ENCODE results near the gene C1orf115.
"Not testable (repeated sequence)": the region's sequence is repeated elsewhere in the genome, so short reads cannot be mapped to it uniquely, and the experiment has no call there.

Gene C1orf115

DNA sequence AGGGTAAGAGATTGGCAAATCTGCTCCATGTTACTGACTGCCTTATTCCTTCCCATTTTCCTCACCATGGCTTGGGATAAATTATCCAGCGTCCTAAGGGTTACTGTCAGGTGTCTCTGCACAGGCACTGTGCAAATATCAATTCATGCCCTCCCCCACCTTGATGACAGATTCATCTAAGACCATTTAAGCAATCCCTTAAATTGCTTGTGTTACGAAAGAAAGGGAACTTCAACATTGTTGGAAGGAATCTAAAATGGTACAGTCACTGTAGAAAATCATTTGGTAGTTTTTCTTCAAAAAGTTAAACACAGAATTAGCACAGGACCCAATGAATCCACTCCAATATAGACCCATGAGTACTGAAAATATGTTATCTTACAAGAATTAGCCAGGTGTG, 40.3 kb downstream of the C1orf115 start:
- DNase-seq: no peak

GRCh38 chr1:220732137-220732536, 42.0 kb downstream of the C1orf115 start:
- no peak for DNase-seq

DNA sequence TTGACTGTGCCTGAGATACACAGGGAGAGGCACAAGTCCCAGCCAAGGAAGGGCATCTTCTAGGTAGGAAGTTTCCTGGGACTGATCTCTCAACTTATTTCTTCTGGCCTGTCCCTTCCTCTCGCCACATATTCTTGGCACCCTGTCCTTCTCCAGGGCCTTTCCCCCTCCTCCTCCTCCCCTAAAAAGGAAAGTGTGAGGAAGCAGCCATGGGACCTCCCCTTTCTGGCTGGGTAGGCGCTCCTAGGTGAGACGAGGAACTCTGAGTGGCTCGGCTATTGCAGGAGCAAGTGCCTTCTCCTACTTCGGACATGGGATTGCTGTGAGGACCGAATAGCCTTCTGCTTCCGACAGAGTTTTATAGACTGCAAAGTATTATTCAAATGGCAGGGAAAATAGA, 42.5 kb downstream of the C1orf115 start:
- no peak for DNase-seq

DNA sequence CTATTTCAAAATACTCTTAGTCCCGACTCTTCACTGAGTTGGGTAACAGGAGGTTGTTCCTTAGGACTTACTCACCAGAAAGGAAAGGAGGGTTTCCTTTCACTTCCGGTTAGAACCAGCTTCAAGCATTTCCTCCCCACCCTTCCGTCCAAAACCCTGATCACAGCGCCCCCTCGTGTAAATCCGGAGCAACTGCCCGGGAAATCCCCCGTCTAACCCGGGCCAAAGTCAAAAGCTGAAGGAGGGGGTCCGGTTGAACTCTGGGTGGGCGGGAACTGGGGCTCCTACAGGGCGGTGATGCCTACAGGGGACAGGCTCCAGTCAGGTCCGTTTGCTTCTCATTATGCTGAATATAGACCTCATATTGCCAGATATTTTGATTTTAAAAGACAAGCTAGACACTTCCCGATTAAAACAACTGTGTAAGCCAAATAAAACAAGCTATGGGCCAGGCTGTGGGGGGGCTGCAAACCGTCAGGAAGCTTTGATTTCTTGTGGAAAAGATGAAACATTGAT, 43.0 kb downstream of the C1orf115 start:
- peak; percentile 69 for DNase-seq

DNA sequence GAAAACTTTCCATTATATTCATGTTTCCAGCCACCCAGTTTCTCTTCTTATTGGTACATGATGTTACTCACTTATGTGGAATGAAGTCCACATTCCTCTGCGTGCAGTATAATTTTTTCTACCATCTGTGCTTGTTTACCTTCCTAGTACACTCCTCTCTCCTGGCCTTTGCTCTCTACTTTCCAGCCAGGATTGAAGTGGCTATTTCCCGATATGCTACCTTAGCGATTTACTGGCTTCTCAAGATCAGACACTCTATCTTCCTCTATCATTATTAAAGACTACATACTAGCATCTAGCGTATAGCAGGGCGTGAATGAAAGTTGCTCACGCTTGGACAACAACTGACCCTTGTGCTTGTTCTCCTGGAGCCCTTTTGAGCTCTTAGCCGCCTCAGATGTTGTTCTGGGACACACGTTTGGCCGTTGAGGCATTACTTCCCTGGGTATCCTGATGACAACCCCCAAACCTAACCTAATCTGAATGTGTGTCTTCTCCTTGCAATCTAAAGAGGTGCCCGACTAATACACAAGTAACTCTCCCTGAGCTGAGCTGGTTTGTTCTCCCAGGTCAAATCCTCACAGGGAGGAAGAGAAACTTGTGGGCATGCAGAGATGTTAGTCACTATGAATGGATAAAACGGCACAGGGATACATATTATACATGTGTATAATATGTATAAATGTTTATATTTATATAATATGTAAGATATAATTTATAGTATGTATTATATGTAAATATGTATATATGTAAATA, 44.6 kb downstream of the C1orf115 start:
- DNase-seq: no peak

DNA sequence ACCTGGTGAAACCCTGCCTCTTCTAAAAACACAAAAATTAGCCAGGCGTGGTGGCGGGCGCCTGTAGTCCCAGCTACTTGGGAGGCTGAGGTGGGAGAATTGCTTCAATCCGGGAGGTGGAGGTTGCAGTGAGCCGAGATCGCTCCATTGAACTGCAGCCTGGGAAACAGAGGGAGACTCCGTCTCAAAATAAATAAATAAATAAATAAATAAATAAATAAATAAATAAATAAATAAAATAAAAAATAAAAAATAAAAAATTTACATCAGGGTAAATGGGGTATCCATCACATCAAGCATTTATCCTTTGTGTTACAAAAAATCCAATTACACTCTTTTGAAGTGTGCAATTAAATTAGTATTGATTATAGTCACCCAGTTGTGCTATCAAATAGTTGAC, 46.1 kb downstream of the C1orf115 start:
- not testable (repeated sequence) for DNase-seq

GRCh38 chr1:220741349-220741748, 51.2 kb downstream of the C1orf115 start:
- no peak for DNase-seq

DNA sequence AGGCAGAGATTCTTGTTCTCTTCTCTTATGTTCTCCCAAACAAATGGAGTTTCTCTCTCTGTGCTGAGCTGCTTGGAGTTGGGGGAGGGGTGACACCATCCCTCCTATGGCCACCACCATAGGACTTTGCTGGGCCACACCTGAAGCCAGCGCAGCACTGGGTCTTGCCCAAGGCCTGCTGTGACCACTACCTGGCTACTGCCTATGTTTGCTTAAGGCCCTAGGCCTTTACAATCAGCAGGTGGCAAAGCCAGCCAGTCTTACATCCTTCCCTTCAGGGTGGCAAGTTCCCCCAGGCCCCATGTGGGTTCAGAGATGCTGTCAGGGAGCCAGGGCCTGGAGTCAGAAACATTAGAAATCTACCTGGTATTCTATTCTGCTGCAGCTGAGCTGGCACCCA, 51.7 kb downstream of the C1orf115 start:
- DNase-seq: no peak

- no peak for DNase-seq
Measured at GRCh38 chr1:220742520-220742919, 52.4 kb downstream of the C1orf115 start.

GRCh38 chr1:220746851-220747250, 56.7 kb downstream of the C1orf115 start:
- no peak for DNase-seq

- no peak for DNase-seq
Measured at GRCh38 chr1:220747437-220748088, 57.4 kb downstream of the C1orf115 start.

GRCh38 chr1:220748089-220748934, 58.1 kb downstream of the C1orf115 start, which contains the start of gene MTARC2:
Gene MTARC2, plus strand, starts transcription at chr1:220748322. Its CDS starts 210 bp downstream, at chr1:220748532.
- no peak for DNase-seq
